Mesenchymal stem cell (in vitro differentiated cells and primary cell): ENCODE data around the gene UNC13C.

Experiments
- DNase-seq: peaks from one replicate; pipeline ENCODE4 v3.0.0-alpha.2; 2013
- H2AFZ ChIP-seq: one replicate; pipeline ENCODE4 v1.6.1; 2013; ENCODE audit warnings: low read depth, mild to moderate bottlenecking, control low read depth, inconsistent platforms, low read length, moderate library complexity
- H2AK5ac ChIP-seq: 2 replicates; pipeline ENCODE4 v1.6.1; 2013; ENCODE audit warnings: low read length, moderate library complexity, mild to moderate bottlenecking, inconsistent platforms; ENCODE audit not compliant: severe bottlenecking
- H2BK120ac ChIP-seq: one replicate; pipeline ENCODE4 v1.6.1; 2013; ENCODE audit warnings: low read depth, mild to moderate bottlenecking, inconsistent platforms, low read length, moderate library complexity
- H2BK12ac ChIP-seq, 2 experiments: one replicate each; pipeline ENCODE4 v1.6.1; 2013; ENCODE audit warnings: inconsistent platforms in 2 of 2, low read length in 2 of 2, mild to moderate bottlenecking in 2 of 2, moderate library complexity in 2 of 2, control low read depth in 1 of 2
- H2BK15ac ChIP-seq: one replicate; pipeline ENCODE4 v1.6.1; 2013; ENCODE audit warnings: mild to moderate bottlenecking, low read depth, inconsistent platforms; ENCODE audit not compliant: poor library complexity, severe bottlenecking
- H2BK5ac ChIP-seq: 2 replicates; pipeline ENCODE4 v1.6.1; 2013; ENCODE audit warnings: low read depth, mild to moderate bottlenecking, low read length, control low read depth, inconsistent platforms; ENCODE audit not compliant: poor library complexity, severe bottlenecking
- H3K14ac ChIP-seq, 2 experiments: one replicate each; pipeline ENCODE4 v1.6.1; 2013; ENCODE audit warnings: inconsistent platforms in 2 of 2, low read length in 2 of 2, control low read depth in 1 of 2, mild to moderate bottlenecking in 1 of 2, moderate library complexity in 1 of 2
- H3K18ac ChIP-seq, 2 experiments: one replicate each; pipeline ENCODE4 v1.6.1; 2013; ENCODE audit warnings: inconsistent platforms in 2 of 2, low read length in 2 of 2, control low read depth in 1 of 2, low read depth in 1 of 2, mild to moderate bottlenecking in 1 of 2
- H3K23ac ChIP-seq, 2 experiments: one replicate each; pipeline ENCODE4 v1.6.1; 2013; ENCODE audit warnings: inconsistent platforms in 2 of 2, low read length in 2 of 2, mild to moderate bottlenecking in 2 of 2, moderate library complexity in 2 of 2, control low read depth in 1 of 2
- H3K27ac ChIP-seq: 2 replicates; pipeline ENCODE4 v1.5.1; 2013; ENCODE audit warnings: mild to moderate bottlenecking, moderate library complexity, low read length, control low read depth, inconsistent platforms; ENCODE audit not compliant: poor library complexity, severe bottlenecking
- H3K27me3 ChIP-seq, 2 experiments: 2 replicates each; pipeline versions ENCODE4 v1.6.1 to v1.7.0; 2013; ENCODE audit warnings: low read length in 2 of 2, mild to moderate bottlenecking in 2 of 2, moderate library complexity in 2 of 2, control low read depth in 1 of 2, inconsistent platforms in 1 of 2; ENCODE audit not compliant: control insufficient read depth in 1 of 2, insufficient read depth in 1 of 2
- H3K36me3 ChIP-seq, 2 experiments: 2 replicates each; pipeline versions ENCODE4 v1.6.1 to v1.7.0; 2013; ENCODE audit warnings: low read length in 2 of 2, control low read depth in 1 of 2, inconsistent platforms in 1 of 2, low read depth in 1 of 2, mild to moderate bottlenecking in 1 of 2; ENCODE audit not compliant: insufficient read depth in 2 of 2, control insufficient read depth in 1 of 2
- H3K4ac ChIP-seq, 2 experiments: one replicate each; pipeline ENCODE4 v1.6.1; 2013; ENCODE audit warnings: inconsistent platforms in 2 of 2, low read length in 2 of 2, mild to moderate bottlenecking in 2 of 2, moderate library complexity in 2 of 2, control low read depth in 1 of 2, low read depth in 1 of 2
- H3K4me1 ChIP-seq: 2 replicates; pipeline ENCODE4 v1.6.1; 2013; ENCODE audit warnings: low read depth, low read length, control low read depth; ENCODE audit not compliant: control insufficient read depth, insufficient read depth
- H3K4me2 ChIP-seq: 2 replicates; pipeline ENCODE4 v1.6.1; 2013; ENCODE audit warnings: low read length, mild to moderate bottlenecking, inconsistent platforms; ENCODE audit not compliant: poor library complexity, severe bottlenecking
- H3K4me3 ChIP-seq, 2 experiments: 2 replicates each; pipeline versions ENCODE4 v1.5.1 to v1.7.0; 2013; ENCODE audit warnings: low read length in 2 of 2, mild to moderate bottlenecking in 2 of 2, control low read depth in 1 of 2, low read depth in 1 of 2; ENCODE audit not compliant: insufficient read depth in 1 of 2
- H3K79me1 ChIP-seq: replicated peaks from 2 replicates; pipeline ENCODE4 v1.6.1; 2013; ENCODE audit warnings: mild to moderate bottlenecking, control low read depth, low read length, inconsistent platforms; ENCODE audit not compliant: poor library complexity, severe bottlenecking
- H3K9ac ChIP-seq: 2 replicates; pipeline ENCODE4 v1.7.0; 2013; ENCODE audit warnings: mild to moderate bottlenecking, low read length, moderate library complexity
- H3K9me3 ChIP-seq: 2 replicates; pipeline ENCODE4 v1.7.0; 2013; ENCODE audit warnings: mild to moderate bottlenecking, low read length; ENCODE audit not compliant: control insufficient read depth
- H4K8ac ChIP-seq: one replicate; pipeline ENCODE4 v1.6.1; 2013; ENCODE audit warnings: inconsistent platforms, mild to moderate bottlenecking, low read length, moderate library complexity
- H4K91ac ChIP-seq: one replicate; pipeline ENCODE4 v1.6.1; 2013; ENCODE audit warnings: mild to moderate bottlenecking, low read length, inconsistent platforms
- WGBS: methylation state at CpG from one replicate; pipeline ENCODE4 v1.1.7; 2013; ENCODE audit warnings: mixed read lengths; 5-methylcytosine and 5-hydroxymethylcytosine counted together

Gene UNC13C

GRCh38 chr15:54580643-54581042 is 602.4 kb downstream of the UNC13C start:
- WGBS, result 37% methylated on average over 2 of the region's 2 CpGs
- Histone ChIP-seq H3K9me3 (no peaks in the 10 kb centered on the region), H3K27me3 (no peaks in the 10 kb centered on the region), H2BK120ac (no peak overlapping the region), H2AK5ac (no peak overlapping the region), H4K91ac (no peak overlapping the region), H3K18ac (no peak overlapping the region), H3K27ac (no peak overlapping the region), H2BK5ac (no peak overlapping the region), H3K14ac (no peak overlapping the region), H4K8ac (no peak overlapping the region), H3K4me1 (no peaks in the 10 kb centered on the region), H3K4me2 (no peak overlapping the region), H3K4me3 (no peak overlapping the region), H2BK15ac (no peak overlapping the region), H2BK12ac (no peak overlapping the region), H3K36me3 (no peaks in the 10 kb centered on the region), H3K23ac (no peak overlapping the region), H2AFZ (no peak overlapping the region), H3K79me1 (no peaks in the 10 kb centered on the region), H3K4ac (no peak overlapping the region), H3K9ac (no peak overlapping the region)
- DNase-seq, result no peak

GRCh38 chr15:54582863-54583643 is 604.8 kb downstream of the UNC13C start:
- Histone ChIP-seq H2AK5ac (no peak overlapping the region), H3K14ac (no peak overlapping the region), H2AFZ (no peak overlapping the region), H3K4me2 (no peak overlapping the region), H3K23ac (no peak overlapping the region), H2BK120ac (no peak overlapping the region), H3K4me3 (no peak overlapping the region), H3K9ac (no peak overlapping the region), H3K79me1 (no peaks in the 10 kb centered on the region), H2BK12ac (no peak overlapping the region), H3K4me1 (no peaks in the 10 kb centered on the region), H4K91ac (no peak overlapping the region), H3K36me3 (no peaks in the 10 kb centered on the region), H2BK5ac (no peak overlapping the region), H3K4ac (no peak overlapping the region), H3K27ac (no peak overlapping the region), H3K9me3 (no peaks in the 10 kb centered on the region), H4K8ac (no peak overlapping the region), H2BK15ac (no peak overlapping the region), H3K27me3 (no peaks in the 10 kb centered on the region), H3K18ac (no peak overlapping the region)
- no peak for DNase-seq
- 73% methylated on average over 5 of the region's 7 CpGs for WGBS

- WGBS, result 54% methylated on average over 3 of the region's 3 CpGs
- no peak overlapping the region for H2BK12ac ChIP-seq
- H4K91ac ChIP-seq, result no peak overlapping the region
- no peak overlapping the region for H3K9ac ChIP-seq
- no peak overlapping the region for H2BK5ac ChIP-seq
- H3K14ac ChIP-seq, result no peak overlapping the region
- H3K4me3 ChIP-seq, result no peak overlapping the region
- H3K27me3 ChIP-seq, result no peaks in the 10 kb centered on the region
- H4K8ac ChIP-seq, result no peak overlapping the region
- no peak overlapping the region for H2AK5ac ChIP-seq
- no peak overlapping the region for H3K4me2 ChIP-seq
- no peak overlapping the region for H3K27ac ChIP-seq
- H2BK15ac ChIP-seq, result no peak overlapping the region
- H3K18ac ChIP-seq, result no peak overlapping the region
- no peak overlapping the region for H2BK120ac ChIP-seq
- H3K23ac ChIP-seq, result no peak overlapping the region
- no peak overlapping the region for H3K4ac ChIP-seq
- no peak overlapping the region for H2AFZ ChIP-seq
- H3K9me3 ChIP-seq, result no peaks in the 10 kb centered on the region
- DNase-seq, result no peak
- H3K36me3 ChIP-seq, result no peaks in the 10 kb centered on the region
- no peaks in the 10 kb centered on the region for H3K79me1 ChIP-seq
- no peaks in the 10 kb centered on the region for H3K4me1 ChIP-seq
Measured at GRCh38 chr15:54585063-54585462, 606.8 kb downstream of the UNC13C start.

GRCh38 chr15:54594115-54594514 is 615.9 kb downstream of the UNC13C start:
- Histone ChIP-seq H3K14ac (no peak overlapping the region), H3K9me3 (peaks cover 4% of the 10 kb centered on the region), H2BK12ac (no peak overlapping the region), H3K18ac (no peak overlapping the region), H3K27ac (no peak overlapping the region), H3K4ac (no peak overlapping the region), H3K4me2 (no peak overlapping the region), H2AK5ac (no peak overlapping the region), H2AFZ (no peak overlapping the region), H3K9ac (no peak overlapping the region), H3K4me1 (no peaks in the 10 kb centered on the region), H2BK5ac (no peak overlapping the region), H2BK15ac (no peak overlapping the region), H4K8ac (no peak overlapping the region), H3K27me3 (no peaks in the 10 kb centered on the region), H3K36me3 (no peaks in the 10 kb centered on the region), H3K23ac (no peak overlapping the region), H3K4me3 (no peak overlapping the region), H2BK120ac (no peak overlapping the region), H3K79me1 (no peaks in the 10 kb centered on the region), H4K91ac (no peak overlapping the region)
- DNase-seq, result no peak
- 85% methylated on average over 4 of the region's 4 CpGs for WGBS
